Testis (tissue), 3 donors: ENCODE measurements around the gene CDH2. TPM values are rescaled to one million over a fixed set of nuclear protein-coding genes. Genes with fewer than 3 reads are reported as not detected.

ENCODE experiments used
- DNase-seq: peaks from one replicate; pipeline ENCODE4 v3.0.0-alpha.2; 2019
- H3K27ac ChIP-seq, 2 donors: fragments of 200-600 bp; sonication (generic); one replicate each; pipeline ENCODE4 v1.5.1; 2019
- H3K27me3 ChIP-seq: fragments of 200-600 bp; sonication (generic); one replicate; pipeline ENCODE4 v1.5.1; 2019
- H3K36me3 ChIP-seq: fragments of 200-600 bp; sonication (generic); one replicate; pipeline ENCODE4 v1.5.1; 2017; ENCODE audit warnings: low read depth; ENCODE audit errors: missing control alignments
- H3K4me1 ChIP-seq: fragments of 200-600 bp; sonication (generic); one replicate; pipeline ENCODE4 v1.5.1; 2019
- H3K4me3 ChIP-seq, 2 donors: fragments of 200-600 bp; sonication (generic); one replicate each; pipeline ENCODE4 v1.5.1; 2017 to 2019
- H3K9me3 ChIP-seq: fragments of 200-600 bp; sonication (generic); one replicate; pipeline ENCODE4 v1.5.1; 2017
- POLR2A ChIP-seq: fragments of 450-650 bp; IDR thresholded peaks from one replicate; pipeline ENCODE4 v1.6.1; 2017; ENCODE audit warnings: antibody characterized with exemption, mild to moderate bottlenecking, moderate library complexity
- WGBS, 2 donors: methylation state at CpG; one replicate each; pipeline ENCODE4 v1.1.5; 2018; 5-methylcytosine and 5-hydroxymethylcytosine counted together
- intact Hi-C: fragments of 100-400 bp; cut with DNase I; formaldehyde crosslinking; loops from one replicate; pipeline ENCODE4 v1.15.1; 2023; ENCODE audit warnings: low total_unique reads
- polyA plus RNA-seq: library from polyadenylated mRNA; stranded (reverse); fragments of 350-450 nt; fragmentation: Illumina TruSeq; extraction: RNeasy Lipid Tissue Mini Kit (QIAGEN cat#74804); gene quantifications from one replicate; pipeline ENCODE4 v1.2.3, GENCODE V29; 2014; ENCODE audit warnings: low read depth, low replicate concordance; ENCODE audit not compliant: insufficient read depth
- total RNA-seq, 2 donors: library from RNA; depleted of rRNA; stranded (reverse); fragments of >200 nt; gene quantifications; one replicate each; pipeline ENCODE4 v1.2.3, GENCODE V29; 2016
- TF ChIP-seq, protein P1 (sequence below), 3 experiments: fragments of 450-650 bp in 2 of 3; fragments of 200-600 bp in 1 of 3; sonication (generic) in 1 of 3; IDR thresholded peaks; one replicate each; pipeline ENCODE4 v1.5.1; 2016 to 2019; ENCODE audit warnings: antibody characterized with exemption in 3 of 3, mild to moderate bottlenecking in 2 of 3, moderate library complexity in 1 of 3

CDH2 gene
- total and polyA plus RNA-seq, 3 donors from 2014 or later = 98.6 to 165 (median 128) TPM

- Histone ChIP-seq H3K9me3 (no peaks in the 10 kb centered on the region), H3K27me3 (no peaks in the 10 kb centered on the region), H3K27ac (peak overlapping the region in 1 of 2 donors; percentile 72), H3K4me1 (peaks cover 36% of the 10 kb centered on the region), H3K4me3 (no peak overlapping the region), H3K36me3 (no peaks in the 10 kb centered on the region)
- TF ChIP-seq, protein P1, sequence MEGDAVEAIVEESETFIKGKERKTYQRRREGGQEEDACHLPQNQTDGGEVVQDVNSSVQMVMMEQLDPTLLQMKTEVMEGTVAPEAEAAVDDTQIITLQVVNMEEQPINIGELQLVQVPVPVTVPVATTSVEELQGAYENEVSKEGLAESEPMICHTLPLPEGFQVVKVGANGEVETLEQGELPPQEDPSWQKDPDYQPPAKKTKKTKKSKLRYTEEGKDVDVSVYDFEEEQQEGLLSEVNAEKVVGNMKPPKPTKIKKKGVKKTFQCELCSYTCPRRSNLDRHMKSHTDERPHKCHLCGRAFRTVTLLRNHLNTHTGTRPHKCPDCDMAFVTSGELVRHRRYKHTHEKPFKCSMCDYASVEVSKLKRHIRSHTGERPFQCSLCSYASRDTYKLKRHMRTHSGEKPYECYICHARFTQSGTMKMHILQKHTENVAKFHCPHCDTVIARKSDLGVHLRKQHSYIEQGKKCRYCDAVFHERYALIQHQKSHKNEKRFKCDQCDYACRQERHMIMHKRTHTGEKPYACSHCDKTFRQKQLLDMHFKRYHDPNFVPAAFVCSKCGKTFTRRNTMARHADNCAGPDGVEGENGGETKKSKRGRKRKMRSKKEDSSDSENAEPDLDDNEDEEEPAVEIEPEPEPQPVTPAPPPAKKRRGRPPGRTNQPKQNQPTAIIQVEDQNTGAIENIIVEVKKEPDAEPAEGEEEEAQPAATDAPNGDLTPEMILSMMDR (IDR thresholded peaks at IDR 0.05) = no peak
- TF ChIP-seq POLR2A = no peak
- no peak for DNase-seq
- 53 to 58% methylated on average over 5 of the region's 5 CpGs for WGBS, 2 donors
- intact Hi-C loops = no loop called here
Measured at GRCh38 chr18:28127763-28128658, 48.9 kb downstream of the CDH2 start.

GRCh38 chr18:28127228-28127627 is 49.7 kb downstream of the CDH2 start:
- Histone ChIP-seq H3K27me3 (no peaks in the 10 kb centered on the region), H3K4me1 (peaks cover 36% of the 10 kb centered on the region), H3K27ac (peak overlapping the region; percentile 71 to 72), H3K9me3 (no peaks in the 10 kb centered on the region), H3K36me3 (no peaks in the 10 kb centered on the region), H3K4me3 (no peak overlapping the region)
- WGBS, 2 donors = 34 to 41% methylated on average over 6 of the region's 6 CpGs
- intact Hi-C loops = no loop called here
- DNase-seq = peak; percentile 56
- TF ChIP-seq, protein P1 (IDR thresholded peaks at IDR 0.05) = no peak
- TF ChIP-seq POLR2A = no peak

DNA sequence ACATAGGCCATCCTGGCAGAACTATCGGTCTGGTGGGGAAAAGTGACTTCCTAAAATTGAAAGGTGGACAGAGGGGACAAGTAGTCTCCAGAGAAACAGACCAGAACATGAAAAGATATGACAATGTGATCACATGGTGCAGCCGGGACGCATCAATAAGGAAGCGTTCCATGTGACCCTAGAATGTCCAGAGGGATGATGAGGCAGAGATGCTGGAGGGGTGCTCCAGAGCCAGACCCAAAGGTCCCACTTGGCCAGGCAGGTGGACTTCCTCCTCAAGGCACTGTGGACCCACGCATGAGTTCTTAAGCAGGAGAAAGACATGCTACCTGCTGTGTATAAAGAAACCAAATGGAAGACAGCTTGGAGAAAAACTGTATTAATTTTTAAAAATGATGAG is 50.2 kb downstream of the CDH2 start:
- Histone ChIP-seq H3K36me3 (no peaks in the 10 kb centered on the region), H3K27me3 (no peaks in the 10 kb centered on the region), H3K27ac (peak overlapping the region; percentile 71 to 72), H3K9me3 (no peaks in the 10 kb centered on the region), H3K4me3 (no peak overlapping the region), H3K4me1 (peaks cover 36% of the 10 kb centered on the region)
- DNase-seq = no peak
- 70 to 82% methylated on average over 5 of the region's 5 CpGs for WGBS, 2 donors
- TF ChIP-seq, protein P1 (IDR thresholded peaks at IDR 0.05) = no peak
- TF ChIP-seq POLR2A = no peak
- intact Hi-C loops = no loop called here

DNA sequence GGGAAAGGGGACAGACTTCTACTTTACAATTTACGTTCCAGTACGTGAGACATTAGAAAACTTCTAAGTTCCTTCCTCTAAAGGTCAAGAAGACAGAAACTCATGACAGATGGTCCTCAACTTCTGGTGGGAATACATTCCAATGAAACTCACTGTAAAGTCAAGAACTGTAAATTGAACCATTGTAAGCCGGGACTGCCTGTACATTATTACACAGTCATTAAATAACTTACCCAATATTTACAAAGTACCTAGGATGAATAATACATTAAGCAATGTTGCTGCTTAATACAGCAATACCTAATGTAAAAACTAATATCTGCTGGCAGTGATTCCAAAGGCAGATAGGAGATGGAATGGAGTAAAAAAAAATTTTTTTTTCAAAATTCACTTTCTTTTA is 51.9 kb downstream of the CDH2 start:
- H3K4me1 ChIP-seq = peaks cover 36% of the 10 kb centered on the region
- WGBS, 2 donors = 53 to 55% methylated on average over 3 of the region's 3 CpGs
- no peaks in the 10 kb centered on the region for H3K36me3 ChIP-seq
- peak overlapping the region in 1 of 2 donors; percentile 10 for H3K27ac ChIP-seq
- H3K27me3 ChIP-seq = no peaks in the 10 kb centered on the region
- no peak for DNase-seq
- no peaks in the 10 kb centered on the region for H3K9me3 ChIP-seq
- H3K4me3 ChIP-seq = no peak overlapping the region
- intact Hi-C loops = no loop called here
- no peak for TF ChIP-seq POLR2A
- TF ChIP-seq, protein P1 (IDR thresholded peaks at IDR 0.05) = no peak
